Natural killer cell (primary cell): Measurements from ENCODE around the gene PRKAG2. TPM values are rescaled to one million over a fixed set of nuclear protein-coding genes. Genes with fewer than 3 reads are reported as not detected.

Experiments used
- ATAC-seq, 3 donors: fragments of 150-1000 bp in 2 of 3; fragments of 200-7000 bp in 1 of 3; cut with Tn5 transposase; 1 replicate in 1 of 3; 2 replicates in 2 of 3; pipeline ENCODE4 v1.10.0; 2021; ENCODE audit warnings: mild to moderate bottlenecking in 2 of 3, moderate library complexity in 2 of 3
- DNase-seq, 2 donors: peaks; one replicate each; pipeline versions ENCODE4 v3.0.0 to v3.0.0-alpha.2; 2013 to 2021; ENCODE audit warnings: mixed read lengths in 1 of 2
- H3K27ac ChIP-seq: one replicate; pipeline ENCODE4 v1.5.1; 2013; ENCODE audit warnings: mild to moderate bottlenecking, low read length
- H3K27me3 ChIP-seq: one replicate; pipeline ENCODE4 v1.6.1; 2013; ENCODE audit warnings: low read length; ENCODE audit not compliant: control insufficient read depth, insufficient read depth
- H3K36me3 ChIP-seq: one replicate; pipeline ENCODE4 v1.6.1; 2013; ENCODE audit warnings: low read length; ENCODE audit not compliant: control insufficient read depth, insufficient read depth
- H3K4me1 ChIP-seq: one replicate; pipeline ENCODE4 v1.6.1; 2013; ENCODE audit warnings: low read length; ENCODE audit not compliant: control insufficient read depth, insufficient read depth
- H3K4me3 ChIP-seq: one replicate; pipeline ENCODE4 v1.5.1; 2013; ENCODE audit warnings: low read length
- H3K9me3 ChIP-seq: one replicate; pipeline ENCODE4 v1.6.1; 2013; ENCODE audit warnings: low read length; ENCODE audit not compliant: control insufficient read depth, insufficient read depth
- H3K27ac Mint-ChIP-seq, 2 donors: one replicate each; pipeline ENCODE4 v1.8.0; 2022; ENCODE audit warnings: mild to moderate bottlenecking in 2 of 2, mixed read lengths in 2 of 2, moderate library complexity in 1 of 2
- H3K27me3 Mint-ChIP-seq, 2 donors: one replicate each; pipeline ENCODE4 v1.8.0; 2022; ENCODE audit warnings: low read depth in 2 of 2, mixed read lengths in 2 of 2
- H3K36me3 Mint-ChIP-seq: one replicate; pipeline ENCODE4 v1.8.0; 2022; ENCODE audit warnings: mixed read lengths
- H3K4me1 Mint-ChIP-seq, 2 donors: one replicate each; pipeline ENCODE4 v1.8.0; 2022; ENCODE audit warnings: mixed read lengths in 2 of 2
- H3K4me3 Mint-ChIP-seq: one replicate; pipeline ENCODE4 v1.8.0; 2022; ENCODE audit warnings: mild to moderate bottlenecking, moderate library complexity, mixed read lengths
- H3K9me3 Mint-ChIP-seq, 2 donors: one replicate each; pipeline ENCODE4 v1.8.0; 2022; ENCODE audit warnings: mixed read lengths in 2 of 2
- CTCF ChIP-seq: fragments of 200-600 bp; IDR thresholded peaks from one replicate; pipeline ENCODE4 v1.8.0; 2022; ENCODE audit warnings: antibody characterized with exemption
- WGBS: methylation state at CpG from one replicate; pipeline ENCODE4 v1.1.7; 2013; ENCODE audit warnings: missing lambda C conversion rate; ENCODE audit not compliant: insufficient coverage; 5-methylcytosine and 5-hydroxymethylcytosine counted together
- intact Hi-C: fragments of 100-400 bp; cut with micrococcal nuclease; formaldehyde crosslinking; loops from one replicate; pipeline ENCODE4 v1.14.2; 2022
- total RNA-seq, 4 donors: library from RNA; stranded (reverse); fragments of 120-200 nt in 1 of 4; gene quantifications; one replicate each; pipeline versions ENCODE4 v1.2.3 to v1.2.4, GENCODE V29; 2013 to 2022

Gene PRKAG2
- total RNA-seq, 3 donors from 2014 or later (not counting 1 experiment from before 2014, with no cell fraction given) = 42.6 to 66.5 (median 64.4) TPM

GRCh38 chr7:151696721-151697514 is 180.0 kb downstream of the PRKAG2 start:
- no peaks in the 10 kb centered on the region for H3K9me3 ChIP-seq
- 95% methylated on average over 18 of the region's 18 CpGs for WGBS
- H3K27ac Mint-ChIP-seq = no peak overlapping the region
- no peaks in the 10 kb centered on the region for H3K9me3 Mint-ChIP-seq
- no peak overlapping the region for H3K4me3 ChIP-seq
- peaks cover 8% of the 10 kb centered on the region for H3K4me1 ChIP-seq
- no peak overlapping the region for H3K4me3 Mint-ChIP-seq
- no peak overlapping the region for H3K27ac ChIP-seq
- H3K4me1 Mint-ChIP-seq = peaks cover 6 to 34% of the 10 kb centered on the region in 2 donors
- H3K27me3 ChIP-seq = no peaks in the 10 kb centered on the region
- TF ChIP-seq CTCF = no peak
- no peak for ATAC-seq
- no peaks in the 10 kb centered on the region for H3K36me3 Mint-ChIP-seq
- no peaks in the 10 kb centered on the region for H3K27me3 Mint-ChIP-seq
- DNase-seq = no peak
- intact Hi-C loops = no loop called here
- no peaks in the 10 kb centered on the region for H3K36me3 ChIP-seq

GRCh38 chr7:151695951-151696541 is 180.9 kb downstream of the PRKAG2 start:
- H3K9me3 ChIP-seq = no peaks in the 10 kb centered on the region
- H3K4me3 Mint-ChIP-seq = no peak overlapping the region
- H3K4me3 ChIP-seq = no peak overlapping the region
- no peaks in the 10 kb centered on the region for H3K36me3 ChIP-seq
- DNase-seq (no peak), ATAC-seq (no peak)
- intact Hi-C loops = no loop called here
- no peak for TF ChIP-seq CTCF
- H3K9me3 Mint-ChIP-seq = no peaks in the 10 kb centered on the region
- WGBS = 90% methylated on average over 24 of the region's 24 CpGs
- H3K4me1 ChIP-seq = peaks cover 8% of the 10 kb centered on the region
- H3K27me3 Mint-ChIP-seq = no peaks in the 10 kb centered on the region
- H3K4me1 Mint-ChIP-seq = peaks cover 6 to 34% of the 10 kb centered on the region in 2 donors
- no peak overlapping the region for H3K27ac ChIP-seq
- no peaks in the 10 kb centered on the region for H3K27me3 ChIP-seq
- no peaks in the 10 kb centered on the region for H3K36me3 Mint-ChIP-seq
- no peak overlapping the region for H3K27ac Mint-ChIP-seq

- Histone ChIP-seq H3K4me3 (no peak overlapping the region), H3K36me3 (no peaks in the 10 kb centered on the region), H3K27me3 (no peaks in the 10 kb centered on the region), H3K9me3 (no peaks in the 10 kb centered on the region), H3K4me1 (peaks cover 8% of the 10 kb centered on the region), H3K27ac (no peak overlapping the region)
- WGBS = 78% methylated on average over 15 of the region's 15 CpGs
- H3K4me1 Mint-ChIP-seq = peaks cover 4 to 34% of the 10 kb centered on the region in 2 donors
- DNase-seq (no peak), ATAC-seq (peak in 1 of 3 donors; percentile 18)
- no peaks in the 10 kb centered on the region for H3K36me3 Mint-ChIP-seq
- H3K9me3 Mint-ChIP-seq = no peaks in the 10 kb centered on the region
- no peak overlapping the region for H3K4me3 Mint-ChIP-seq
- H3K27me3 Mint-ChIP-seq = no peaks in the 10 kb centered on the region
- intact Hi-C loops = no loop called here
- peak overlapping the region in 1 of 2 donors; percentile 40 for H3K27ac Mint-ChIP-seq
- no peak for TF ChIP-seq CTCF
Measured at GRCh38 chr7:151694828-151695580, 181.9 kb downstream of the PRKAG2 start.
